ENCODE results near the gene BRD9. TPM values are rescaled to one million over a fixed set of nuclear protein-coding genes. Genes with fewer than 3 reads are reported as not detected.
"Not testable (repeated sequence)": the region's sequence is repeated elsewhere in the genome, so short reads cannot be mapped to it uniquely, and the experiment has no call there.

Gene BRD9
- 31.6 and 35.3 TPM in 2 replicates for total RNA-seq
- polyA plus RNA-seq: 13.0 and 15.6 TPM in 2 replicates
- polyA plus RNA-seq (2012): 25.8 and 30.6 TPM in 2 replicates
- 26.5 and 28.3 TPM in 2 replicates for polyA minus RNA-seq (ENCODE audit: low replicate concordance)

- H3K79me2 ChIP-seq (ENCODE audit: control insufficient read depth, insufficient read depth, low read length): peaks cover 38% of the 10 kb centered on the region
- H4K20me1 ChIP-seq (ENCODE audit: control insufficient read depth, extremely low read depth, insufficient read depth, low read length): no peaks in the 10 kb centered on the region
- peaks cover 4% of the 10 kb centered on the region for H3K4me1 ChIP-seq (ENCODE audit: control insufficient read depth, extremely low read depth, insufficient read depth, low read length)
- H3K27ac ChIP-seq (ENCODE audit: insufficient read depth, low read length): peak within 1 kb of the TSS; percentile 93
- H3K36me3 ChIP-seq (ENCODE audit: control insufficient read depth, insufficient read depth, low read length): peaks cover 16% of the 10 kb centered on the region
- no peaks in the 10 kb centered on the region for H3K9me3 ChIP-seq (ENCODE audit: control insufficient read depth, insufficient read depth, low read depth, low read length)
- TF ChIP-seq EZH2 (IDR thresholded peaks at IDR 0.05; ENCODE audit: low read length, missing control alignments): no peak
- no peak for TF ChIP-seq CTCF (conservative IDR thresholded peaks at IDR 0.05 in 1 of 2, IDR thresholded peaks at IDR 0.05 in 1 of 2; ENCODE audit: low read depth in 1 of 2, low read length in 2 of 2)
- H3K9ac ChIP-seq (ENCODE audit: insufficient read depth, low read length): peak within 1 kb of the TSS; percentile 96
- H2AFZ ChIP-seq (ENCODE audit: low read length): peak within 1 kb of the TSS; percentile 80
- peak within 1 kb of the TSS; percentile 98 for H3K4me2 ChIP-seq (ENCODE audit: extremely low read depth, insufficient read depth, low read length)
- peak within 1 kb of the TSS; percentile 68 to 96 (median 89) for H3K4me3 ChIP-seq (replicated peaks in 1 of 4; ENCODE audit: control extremely low read depth in 1 of 4, insufficient read depth in 1 of 4, low read depth in 3 of 4, low read length in 4 of 4)
- H3K27me3 ChIP-seq (ENCODE audit: control insufficient read depth, insufficient read depth, low read length): no peaks in the 10 kb centered on the region
- peak; percentile 68 to 74 for DNase-seq (ENCODE audit: low read depth in 2 of 2)
These were observed at the start of gene BRD9, which contains the start of gene TRIP13 for GRCh38 chr5:892394-893136. BRD9 (minus strand) TSS chr5:892801; CDS start chr5:892657, 144 bp downstream. TRIP13 (plus strand) TSS chr5:892884; CDS start chr5:892999, 115 bp downstream.

- not testable (repeated sequence) for H3K9me3 ChIP-seq (ENCODE audit: control insufficient read depth, insufficient read depth, low read depth, low read length); H3K4me1 ChIP-seq (ENCODE audit: control insufficient read depth, extremely low read depth, insufficient read depth, low read length); H3K36me3 ChIP-seq (ENCODE audit: control insufficient read depth, insufficient read depth, low read length); H3K9ac ChIP-seq (ENCODE audit: insufficient read depth, low read length); H4K20me1 ChIP-seq (ENCODE audit: control insufficient read depth, extremely low read depth, insufficient read depth, low read length); H3K79me2 ChIP-seq (ENCODE audit: control insufficient read depth, insufficient read depth, low read length); H3K4me3 ChIP-seq (replicated peaks in 1 of 4; ENCODE audit: control extremely low read depth in 1 of 4, insufficient read depth in 1 of 4, low read depth in 3 of 4, low read length in 4 of 4); H3K4me2 ChIP-seq (ENCODE audit: extremely low read depth, insufficient read depth, low read length); H2AFZ ChIP-seq (ENCODE audit: low read length); DNase-seq (ENCODE audit: low read depth in 2 of 2); H3K27ac ChIP-seq (ENCODE audit: insufficient read depth, low read length)
- peaks cover 32% of the 10 kb centered on the region for H3K27me3 ChIP-seq (ENCODE audit: control insufficient read depth, insufficient read depth, low read length)
These were observed 48.1 kb upstream of the BRD9 start for GRCh38 chr5:940741-941140.

- Histone ChIP-seq H3K36me3 (ENCODE audit: control insufficient read depth, insufficient read depth, low read length) (no peaks in the 10 kb centered on the region), H4K20me1 (ENCODE audit: control insufficient read depth, extremely low read depth, insufficient read depth, low read length) (no peaks in the 10 kb centered on the region), H3K4me1 (ENCODE audit: control insufficient read depth, extremely low read depth, insufficient read depth, low read length) (no peaks in the 10 kb centered on the region), H2AFZ (ENCODE audit: low read length) (no peak overlapping the region), H3K9me3 (ENCODE audit: control insufficient read depth, insufficient read depth, low read depth, low read length) (no peaks in the 10 kb centered on the region), H3K9ac (ENCODE audit: insufficient read depth, low read length) (no peak overlapping the region), H3K4me2 (ENCODE audit: extremely low read depth, insufficient read depth, low read length) (no peak overlapping the region), H3K27ac (ENCODE audit: insufficient read depth, low read length) (no peak overlapping the region), H3K4me3 (replicated peaks in 1 of 4; ENCODE audit: control extremely low read depth in 1 of 4, insufficient read depth in 1 of 4, low read depth in 3 of 4, low read length in 4 of 4) (no peak overlapping the region), H3K27me3 (ENCODE audit: control insufficient read depth, insufficient read depth, low read length) (peaks cover 23% of the 10 kb centered on the region), H3K79me2 (ENCODE audit: control insufficient read depth, insufficient read depth, low read length) (no peaks in the 10 kb centered on the region)
- TF ChIP-seq EZH2 (IDR thresholded peaks at IDR 0.05; ENCODE audit: low read length, missing control alignments) (no peak), CTCF (conservative IDR thresholded peaks at IDR 0.05 in 1 of 2, IDR thresholded peaks at IDR 0.05 in 1 of 2; ENCODE audit: low read depth in 1 of 2, low read length in 2 of 2) (no peak)
- DNase-seq (ENCODE audit: low read depth in 2 of 2): no peak
These were observed 46.8 kb upstream of the BRD9 start for GRCh38 chr5:939368-939767.

Measured in fibroblast of lung (primary cell).